Measurements from ENCODE around the gene NHERF1. TPM values are rescaled to one million over a fixed set of nuclear protein-coding genes. Genes with fewer than 3 reads are reported as not detected.

The NHERF1 gene
- total RNA-seq, 6 experiments from 2014 or later, result 105 to 218 (median 161) TPM

DNA sequence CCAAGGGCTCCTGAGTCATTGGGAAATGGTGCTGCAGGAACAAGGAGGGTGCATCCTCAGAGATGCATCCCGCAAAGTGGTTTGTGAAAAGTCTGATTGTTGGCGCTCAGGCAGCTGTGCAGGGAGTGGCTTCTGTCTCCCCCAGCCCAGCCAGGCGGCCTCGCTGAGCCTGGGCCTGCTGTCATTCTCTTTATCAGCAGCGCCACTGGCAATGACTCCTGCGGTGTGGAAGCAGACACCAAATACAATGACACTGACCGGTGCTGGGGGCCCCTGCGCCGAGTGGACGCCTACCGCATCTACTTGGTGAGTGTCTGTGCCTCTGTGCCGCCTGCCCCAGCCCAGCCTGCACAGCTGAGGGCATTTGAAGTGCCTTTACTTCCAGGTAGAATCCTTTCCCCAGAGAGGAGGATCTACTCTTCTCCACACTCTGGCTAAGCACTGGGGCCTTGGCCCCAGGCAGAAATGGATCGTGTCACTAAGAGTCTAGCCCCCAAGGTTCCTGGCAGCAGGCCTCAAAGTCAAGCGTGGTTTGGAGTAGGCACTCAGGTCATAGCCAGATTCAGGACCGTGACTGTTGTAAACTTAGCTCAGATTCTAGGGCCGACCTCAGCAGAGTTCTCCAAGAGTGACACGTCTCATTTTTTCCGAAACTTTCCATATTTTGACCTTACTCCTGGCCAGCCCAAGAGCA, 47.0 kb downstream of the NHERF1 start:
- Histone ChIP-seq H3K4me1 (no peaks in the 10 kb centered on the region), H3K27ac (no peak overlapping the region), H3K9me3 (no peaks in the 10 kb centered on the region), H3K4me3 (no peak overlapping the region), H3K36me3 (peaks cover 0 to 32% (median 2%) of the 10 kb centered on the region in 4 donors), H3K27me3 (no peaks in the 10 kb centered on the region)
- 75% methylated on average over 2 of the region's 18 CpGs for WGBS (ENCODE audit: insufficient coverage, low coverage, low lambda C conversion rate, missing lambda C conversion rate)
- intact Hi-C loops (cut with DNase I), result no loop called here
- ATAC-seq (no peak), DNase-seq (no peak)
- TF ChIP-seq, protein P1, sequence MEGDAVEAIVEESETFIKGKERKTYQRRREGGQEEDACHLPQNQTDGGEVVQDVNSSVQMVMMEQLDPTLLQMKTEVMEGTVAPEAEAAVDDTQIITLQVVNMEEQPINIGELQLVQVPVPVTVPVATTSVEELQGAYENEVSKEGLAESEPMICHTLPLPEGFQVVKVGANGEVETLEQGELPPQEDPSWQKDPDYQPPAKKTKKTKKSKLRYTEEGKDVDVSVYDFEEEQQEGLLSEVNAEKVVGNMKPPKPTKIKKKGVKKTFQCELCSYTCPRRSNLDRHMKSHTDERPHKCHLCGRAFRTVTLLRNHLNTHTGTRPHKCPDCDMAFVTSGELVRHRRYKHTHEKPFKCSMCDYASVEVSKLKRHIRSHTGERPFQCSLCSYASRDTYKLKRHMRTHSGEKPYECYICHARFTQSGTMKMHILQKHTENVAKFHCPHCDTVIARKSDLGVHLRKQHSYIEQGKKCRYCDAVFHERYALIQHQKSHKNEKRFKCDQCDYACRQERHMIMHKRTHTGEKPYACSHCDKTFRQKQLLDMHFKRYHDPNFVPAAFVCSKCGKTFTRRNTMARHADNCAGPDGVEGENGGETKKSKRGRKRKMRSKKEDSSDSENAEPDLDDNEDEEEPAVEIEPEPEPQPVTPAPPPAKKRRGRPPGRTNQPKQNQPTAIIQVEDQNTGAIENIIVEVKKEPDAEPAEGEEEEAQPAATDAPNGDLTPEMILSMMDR (IDR thresholded peaks at IDR 0.05), result no peak
- no peak for TF ChIP-seq POLR2A (IDR thresholded peaks at IDR 0.05)

DNA sequence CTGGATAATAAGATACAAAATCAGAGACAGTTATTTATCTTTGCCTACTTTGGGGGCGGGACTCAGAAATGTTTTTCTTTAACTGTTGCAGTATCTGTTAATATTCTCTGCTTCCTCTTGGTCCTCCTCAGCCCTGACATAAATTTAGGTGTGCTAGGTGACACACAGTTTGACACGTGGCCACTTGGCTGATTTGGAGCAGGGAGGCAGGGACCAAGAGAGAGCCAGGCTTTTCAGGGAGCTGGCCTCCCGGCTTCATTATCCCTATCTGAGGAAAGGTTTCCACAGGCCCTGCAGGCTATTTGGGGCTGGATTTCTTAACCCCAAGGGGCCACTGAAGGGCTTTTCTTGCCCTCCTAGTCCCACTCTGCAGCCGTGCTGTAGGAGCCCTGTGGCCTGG, 47.8 kb downstream of the NHERF1 start:
- H3K36me3 ChIP-seq, result peaks cover 0 to 32% (median 2%) of the 10 kb centered on the region in 4 donors
- ATAC-seq (no peak), DNase-seq (no peak)
- WGBS (ENCODE audit: insufficient coverage, low coverage, low lambda C conversion rate, missing lambda C conversion rate), result 85% methylated on average over 3 of the region's 4 CpGs
- H3K27ac ChIP-seq, result no peak overlapping the region
- H3K4me1 ChIP-seq, result no peaks in the 10 kb centered on the region
- H3K4me3 ChIP-seq, result no peak overlapping the region
- H3K9me3 ChIP-seq, result no peaks in the 10 kb centered on the region
- no peak for TF ChIP-seq POLR2A (IDR thresholded peaks at IDR 0.05)
- TF ChIP-seq, protein P1 (IDR thresholded peaks at IDR 0.05), result no peak
- intact Hi-C loops (cut with DNase I), result no loop called here
- H3K27me3 ChIP-seq, result no peaks in the 10 kb centered on the region

DNA sequence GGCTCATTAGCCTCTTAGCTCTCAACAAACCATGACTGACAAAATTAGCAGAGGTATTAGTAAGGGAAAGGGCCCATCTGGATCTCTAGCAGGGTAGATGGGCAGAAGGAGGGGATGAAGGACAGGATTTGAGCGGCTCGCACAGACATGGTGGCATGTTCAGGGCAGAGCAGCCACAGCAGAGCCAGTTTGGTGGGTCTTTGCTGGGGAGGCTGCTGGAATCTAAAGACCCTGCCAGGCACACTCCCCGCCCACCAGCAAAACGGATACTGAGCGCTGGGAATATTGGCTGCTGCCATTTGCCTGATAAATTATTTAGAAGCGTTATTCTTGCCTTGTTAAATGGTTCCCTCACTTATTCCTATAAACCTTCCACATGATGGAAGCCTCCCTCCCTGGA, 48.4 kb downstream of the NHERF1 start:
- Histone ChIP-seq H3K36me3 (peaks cover 0 to 32% (median 2%) of the 10 kb centered on the region in 4 donors), H3K27me3 (no peaks in the 10 kb centered on the region), H3K4me3 (no peak overlapping the region), H3K4me1 (no peaks in the 10 kb centered on the region), H3K9me3 (no peaks in the 10 kb centered on the region), H3K27ac (no peak overlapping the region)
- no peak for ATAC-seq
- 93% methylated on average over 3 of the region's 6 CpGs for WGBS (ENCODE audit: insufficient coverage, low coverage, low lambda C conversion rate, missing lambda C conversion rate)
- DNase-seq, result no peak
- intact Hi-C loops (cut with DNase I), result no loop called here
- TF ChIP-seq POLR2A (IDR thresholded peaks at IDR 0.05), result no peak
- TF ChIP-seq, protein P1 (IDR thresholded peaks at IDR 0.05), result no peak

DNA sequence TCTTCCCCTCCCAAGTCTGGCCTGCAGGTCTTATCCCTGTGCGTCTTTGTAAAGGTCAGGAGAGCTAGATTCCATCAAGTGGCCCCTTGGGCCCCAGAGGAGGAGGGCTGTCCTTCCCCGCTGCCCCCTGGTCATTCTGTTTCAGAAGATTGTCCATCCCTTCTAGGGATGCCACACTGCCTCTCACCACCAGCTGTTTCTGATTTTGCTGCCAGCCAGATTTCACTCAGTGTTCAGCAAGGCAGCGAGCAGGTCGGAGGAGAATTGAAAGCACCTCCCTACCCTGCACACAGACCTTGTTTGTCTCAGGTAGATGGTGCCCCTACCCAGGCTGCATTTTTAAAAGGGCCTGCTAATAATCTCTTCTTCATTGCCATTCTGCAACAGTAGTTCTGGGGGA, 49.4 kb downstream of the NHERF1 start:
- TF ChIP-seq, protein P1 (IDR thresholded peaks at IDR 0.05), result no peak
- no peak for TF ChIP-seq POLR2A (IDR thresholded peaks at IDR 0.05)
- Histone ChIP-seq H3K4me1 (no peaks in the 10 kb centered on the region), H3K9me3 (no peaks in the 10 kb centered on the region), H3K27ac (no peak overlapping the region), H3K4me3 (no peak overlapping the region), H3K27me3 (no peaks in the 10 kb centered on the region), H3K36me3 (peaks cover 0 to 32% (median 2%) of the 10 kb centered on the region in 4 donors)
- ATAC-seq, result no peak
- DNase-seq, result no peak
- WGBS (ENCODE audit: insufficient coverage, low coverage, low lambda C conversion rate, missing lambda C conversion rate), result 83% methylated on average over 2 of the region's 4 CpGs
- intact Hi-C loops (cut with DNase I), result no loop called here

Measured in right lobe of liver (tissue), 6 donors.